Endodermal cell (in vitro differentiated cells): Measurements from ENCODE around the gene RPS23. TPM values are rescaled to one million over a fixed set of nuclear protein-coding genes. Genes with fewer than 3 reads are reported as not detected.

Source experiments
- DNase-seq: peaks from one replicate; pipeline ENCODE4 v3.0.0-alpha.2; 2017
- H3K27ac ChIP-seq: 2 replicates; pipeline ENCODE4 v1.5.1; 2013; ENCODE audit warnings: mild to moderate bottlenecking, low read depth, low read length, moderate library complexity
- H3K27me3 ChIP-seq: 2 replicates; pipeline ENCODE4 v1.6.1; 2013; ENCODE audit warnings: mild to moderate bottlenecking, low read length, moderate library complexity; ENCODE audit not compliant: insufficient read depth, control insufficient read depth, poor library complexity, severe bottlenecking
- H3K36me3 ChIP-seq: 2 replicates; pipeline ENCODE4 v1.7.0; 2013; ENCODE audit warnings: mild to moderate bottlenecking, low read length, moderate library complexity; ENCODE audit not compliant: control insufficient read depth, insufficient read depth
- H3K4me1 ChIP-seq: one replicate; pipeline ENCODE4 v1.7.0; 2013; ENCODE audit warnings: low read length; ENCODE audit not compliant: control insufficient read depth, insufficient read depth
- H3K4me3 ChIP-seq: 2 replicates; pipeline ENCODE4 v1.5.1; 2013; ENCODE audit warnings: mild to moderate bottlenecking, low read length, moderate library complexity
- H3K9ac ChIP-seq: 2 replicates; pipeline ENCODE4 v1.6.1; 2013; ENCODE audit warnings: mild to moderate bottlenecking, low read length, moderate library complexity; ENCODE audit not compliant: poor library complexity, severe bottlenecking; ENCODE audit errors: extremely low read depth
- H3K9me3 ChIP-seq: 2 replicates; pipeline ENCODE4 v1.6.1; 2013; ENCODE audit warnings: mild to moderate bottlenecking, low read length, moderate library complexity; ENCODE audit not compliant: control insufficient read depth
- H3K27ac Mint-ChIP-seq: 2 replicates; pipeline ENCODE4 v1.8.0; 2020; ENCODE audit warnings: mixed read lengths
- H3K27me3 Mint-ChIP-seq: 2 replicates; pipeline ENCODE4 v1.8.0; 2021; ENCODE audit warnings: mild to moderate bottlenecking, mixed read lengths; ENCODE audit not compliant: insufficient read depth
- H3K36me3 Mint-ChIP-seq: 2 replicates; pipeline ENCODE4 v1.8.0; 2020; ENCODE audit warnings: low read depth, mixed read lengths
- H3K4me1 Mint-ChIP-seq: 2 replicates; pipeline ENCODE4 v1.8.0; 2020; ENCODE audit warnings: mixed read lengths
- H3K4me3 Mint-ChIP-seq: 2 replicates; pipeline ENCODE4 v1.8.0; 2020; ENCODE audit warnings: mild to moderate bottlenecking, moderate library complexity, mixed read lengths
- H3K9me3 Mint-ChIP-seq: 2 replicates; pipeline ENCODE4 v1.8.0; 2020; ENCODE audit warnings: mild to moderate bottlenecking, mixed read lengths
- WGBS, 2 experiments: methylation state at CpG; one replicate each; pipeline versions ENCODE4 v1.1.5 to v1.1.7; 2013; ENCODE audit warnings: missing lambda C conversion rate in 2 of 2, mixed read lengths in 1 of 2; ENCODE audit not compliant: insufficient coverage in 1 of 2, insufficient read length in 1 of 2; 5-methylcytosine and 5-hydroxymethylcytosine counted together
- total RNA-seq, 2 donors: library from RNA; stranded (reverse); fragmentation: NEBNext Ultra II Directional in 1 of 2; extraction: Animal tissue kit (Norgen Biotek cat#: 25700) in 1 of 2; gene quantifications; 2 replicates in 1 of 2; 3 replicates in 1 of 2; pipeline ENCODE4 v1.2.1, GENCODE V29; 2021
- TF ChIP-seq, protein P1 (sequence below): fragments of 200-600 bp; sonication (generic); conservative IDR thresholded peaks from 2 replicates; pipeline ENCODE4 v1.5.0; 2021; ENCODE audit warnings: antibody characterized with exemption, mild to moderate bottlenecking

Gene RPS23
- total RNA-seq, 2 donors from 2014 or later = 2,365 to 2,370 TPM

DNA sequence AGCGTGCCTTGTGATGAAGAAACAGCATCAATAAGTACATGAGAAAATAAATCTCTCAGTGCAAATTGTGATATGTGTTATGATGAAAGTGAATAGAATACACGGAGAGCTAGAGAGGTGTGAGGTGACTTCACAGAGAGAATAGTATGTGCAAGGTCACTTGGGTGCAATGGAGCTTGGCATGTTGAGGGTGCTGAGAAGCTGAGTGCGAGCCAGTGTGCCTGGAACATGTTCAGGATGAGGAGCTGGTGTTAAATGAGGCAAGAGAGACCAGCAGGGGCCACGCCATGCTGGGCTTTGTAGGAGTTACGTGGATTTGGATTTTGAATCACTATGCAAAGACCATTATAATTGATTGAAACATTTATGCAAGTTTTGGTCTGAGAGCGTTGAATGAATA is 12.8 kb upstream of the RPS23 start:
- 89 to 94% methylated on average over 2 to 6 of the region's 6 CpGs for WGBS, 2 experiments
- H3K9ac ChIP-seq = no peak overlapping the region
- H3K27me3 ChIP-seq = no peaks in the 10 kb centered on the region
- peaks cover 12% of the 10 kb centered on the region for H3K4me1 Mint-ChIP-seq
- H3K9me3 Mint-ChIP-seq = peaks cover 2% of the 10 kb centered on the region
- no peak overlapping the region for H3K4me3 ChIP-seq
- no peaks in the 10 kb centered on the region for H3K36me3 Mint-ChIP-seq
- no peak overlapping the region for H3K27ac Mint-ChIP-seq
- TF ChIP-seq, protein P1, sequence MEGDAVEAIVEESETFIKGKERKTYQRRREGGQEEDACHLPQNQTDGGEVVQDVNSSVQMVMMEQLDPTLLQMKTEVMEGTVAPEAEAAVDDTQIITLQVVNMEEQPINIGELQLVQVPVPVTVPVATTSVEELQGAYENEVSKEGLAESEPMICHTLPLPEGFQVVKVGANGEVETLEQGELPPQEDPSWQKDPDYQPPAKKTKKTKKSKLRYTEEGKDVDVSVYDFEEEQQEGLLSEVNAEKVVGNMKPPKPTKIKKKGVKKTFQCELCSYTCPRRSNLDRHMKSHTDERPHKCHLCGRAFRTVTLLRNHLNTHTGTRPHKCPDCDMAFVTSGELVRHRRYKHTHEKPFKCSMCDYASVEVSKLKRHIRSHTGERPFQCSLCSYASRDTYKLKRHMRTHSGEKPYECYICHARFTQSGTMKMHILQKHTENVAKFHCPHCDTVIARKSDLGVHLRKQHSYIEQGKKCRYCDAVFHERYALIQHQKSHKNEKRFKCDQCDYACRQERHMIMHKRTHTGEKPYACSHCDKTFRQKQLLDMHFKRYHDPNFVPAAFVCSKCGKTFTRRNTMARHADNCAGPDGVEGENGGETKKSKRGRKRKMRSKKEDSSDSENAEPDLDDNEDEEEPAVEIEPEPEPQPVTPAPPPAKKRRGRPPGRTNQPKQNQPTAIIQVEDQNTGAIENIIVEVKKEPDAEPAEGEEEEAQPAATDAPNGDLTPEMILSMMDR = no peak
- no peaks in the 10 kb centered on the region for H3K36me3 ChIP-seq
- H3K4me3 Mint-ChIP-seq = no peak overlapping the region
- no peaks in the 10 kb centered on the region for H3K9me3 ChIP-seq
- peaks cover 2% of the 10 kb centered on the region for H3K27me3 Mint-ChIP-seq
- DNase-seq = no peak
- no peak overlapping the region for H3K27ac ChIP-seq
- H3K4me1 ChIP-seq = no peaks in the 10 kb centered on the region

DNA sequence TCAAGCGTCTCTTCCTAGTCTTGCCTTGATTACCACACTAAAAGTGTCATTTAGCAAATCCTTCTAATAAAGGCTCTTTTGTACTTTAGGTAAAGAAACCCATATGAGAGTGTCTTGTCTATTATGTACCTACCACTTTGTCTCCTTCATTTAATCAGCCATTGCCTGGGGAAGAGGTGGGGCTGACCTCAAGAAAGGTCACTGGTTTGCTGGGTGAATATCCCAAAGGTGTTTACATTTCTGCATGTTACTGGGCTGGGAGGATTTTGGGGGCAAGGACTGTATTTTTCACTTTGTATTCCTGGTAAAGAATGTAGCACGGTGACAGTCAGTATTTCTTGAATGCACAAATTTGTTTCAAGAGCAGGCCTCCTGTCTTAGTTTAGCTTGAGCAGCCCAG is 11.9 kb upstream of the RPS23 start:
- TF ChIP-seq, protein P1 = no peak
- H3K4me1 ChIP-seq = no peaks in the 10 kb centered on the region
- H3K9ac ChIP-seq = no peak overlapping the region
- peaks cover 2% of the 10 kb centered on the region for H3K27me3 Mint-ChIP-seq
- 88 to 94% methylated on average over 1 to 2 of the region's 2 CpGs for WGBS, 2 experiments
- H3K27me3 ChIP-seq = no peaks in the 10 kb centered on the region
- peaks cover 12% of the 10 kb centered on the region for H3K4me1 Mint-ChIP-seq
- no peak for DNase-seq
- H3K9me3 Mint-ChIP-seq = peaks cover 2% of the 10 kb centered on the region
- H3K27ac Mint-ChIP-seq = no peak overlapping the region
- H3K9me3 ChIP-seq = no peaks in the 10 kb centered on the region
- no peaks in the 10 kb centered on the region for H3K36me3 Mint-ChIP-seq
- no peaks in the 10 kb centered on the region for H3K36me3 ChIP-seq
- no peak overlapping the region for H3K4me3 Mint-ChIP-seq
- no peak overlapping the region for H3K4me3 ChIP-seq
- no peak overlapping the region for H3K27ac ChIP-seq

GRCh38 chr5:82287625-82288024 is 9.5 kb upstream of the RPS23 start:
- DNase-seq = no peak
- Histone ChIP-seq H3K27ac (no peak overlapping the region), H3K36me3 (no peaks in the 10 kb centered on the region), H3K9ac (no peak overlapping the region), H3K4me3 (no peak overlapping the region), H3K4me1 (no peaks in the 10 kb centered on the region), H3K27me3 (no peaks in the 10 kb centered on the region), H3K9me3 (no peaks in the 10 kb centered on the region)
- 97 to 100% methylated on average over 3 of the region's 3 CpGs for WGBS, 2 experiments
- TF ChIP-seq, protein P1 = no peak
- Mint-ChIP-seq H3K27me3 (peaks cover 2% of the 10 kb centered on the region), H3K4me1 (peaks cover 5% of the 10 kb centered on the region), H3K9me3 (no peaks in the 10 kb centered on the region), H3K36me3 (no peaks in the 10 kb centered on the region), H3K27ac (no peak overlapping the region), H3K4me3 (no peak overlapping the region)
